Fibroblast of skin of right biceps (primary cell): Measurements from ENCODE around the gene STK25.

Experiments
- DNase-seq: peaks from one replicate; pipeline ENCODE4 v3.0.0-alpha.2; 2013

The STK25 gene

DNA sequence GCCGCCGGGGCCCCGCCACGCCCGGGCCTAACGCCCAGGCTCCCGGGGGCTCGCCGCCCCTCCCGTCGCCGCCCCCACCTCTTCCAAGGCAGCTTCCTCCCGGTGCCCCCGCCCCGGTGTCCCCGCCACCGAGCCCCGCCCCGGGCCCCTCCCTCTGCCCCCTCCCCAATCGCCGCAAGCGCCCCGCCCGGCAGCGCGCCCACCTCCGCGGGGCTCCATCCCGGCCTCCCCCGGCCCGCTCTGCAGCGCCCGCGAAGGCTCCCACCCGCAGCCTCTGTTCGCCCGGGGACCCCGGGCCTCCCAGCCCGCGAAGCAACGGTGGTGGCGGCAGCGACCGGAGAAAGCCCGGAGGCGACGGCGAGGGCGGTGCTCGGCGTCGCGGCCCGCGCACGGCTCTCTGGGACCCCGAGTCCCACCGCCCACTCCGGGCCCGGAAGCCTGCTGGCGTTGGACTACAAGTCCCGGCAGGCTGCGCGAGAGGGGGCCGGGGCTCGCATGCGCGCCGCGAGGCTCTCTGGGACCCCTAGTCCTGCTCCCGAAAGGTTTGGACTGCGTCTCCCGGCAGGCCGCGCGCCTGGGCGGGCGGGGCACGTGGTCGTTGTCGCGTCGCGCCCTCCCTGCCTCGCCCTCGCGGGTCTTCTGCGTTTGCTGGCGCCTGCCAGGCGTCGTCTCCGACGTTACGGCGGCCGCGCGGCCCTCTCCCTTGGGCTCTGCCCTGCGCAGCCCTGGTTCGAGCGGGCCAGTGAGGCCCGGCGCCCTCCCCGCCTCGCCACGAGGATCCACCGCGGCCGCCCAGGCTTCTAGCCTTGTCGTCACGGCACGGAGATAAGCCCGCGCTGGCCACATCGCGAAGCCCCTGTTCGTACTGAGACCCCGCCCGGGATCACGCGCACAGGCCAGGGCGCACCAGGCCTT, at the start of gene STK25:
Gene STK25 (minus strand): TSS at position 345 of the 915 bp plus-strand sequence. CDS start 549 bp downstream, outside the sequence.
- DNase-seq = peak; percentile 99

DNA sequence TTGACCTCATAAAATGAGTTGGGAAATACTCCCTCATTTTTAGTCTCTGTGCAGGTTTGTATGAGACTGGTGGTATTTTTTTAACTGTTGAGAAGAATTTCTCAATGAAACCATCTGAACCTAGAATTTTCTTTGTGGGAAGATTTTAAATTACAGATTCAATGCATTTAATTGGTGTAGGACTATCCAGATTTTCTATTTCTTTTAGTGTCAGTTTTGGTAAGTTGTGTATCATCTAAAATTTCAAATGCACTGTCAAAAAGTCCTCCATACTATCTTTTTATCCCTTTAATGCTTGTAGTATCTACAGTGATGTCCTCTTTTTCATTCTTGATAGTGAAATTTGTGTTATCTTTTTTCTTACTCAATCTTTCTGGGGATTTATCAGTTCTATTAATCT, 48.4 kb upstream of the STK25 start:
- no peak for DNase-seq

DNA sequence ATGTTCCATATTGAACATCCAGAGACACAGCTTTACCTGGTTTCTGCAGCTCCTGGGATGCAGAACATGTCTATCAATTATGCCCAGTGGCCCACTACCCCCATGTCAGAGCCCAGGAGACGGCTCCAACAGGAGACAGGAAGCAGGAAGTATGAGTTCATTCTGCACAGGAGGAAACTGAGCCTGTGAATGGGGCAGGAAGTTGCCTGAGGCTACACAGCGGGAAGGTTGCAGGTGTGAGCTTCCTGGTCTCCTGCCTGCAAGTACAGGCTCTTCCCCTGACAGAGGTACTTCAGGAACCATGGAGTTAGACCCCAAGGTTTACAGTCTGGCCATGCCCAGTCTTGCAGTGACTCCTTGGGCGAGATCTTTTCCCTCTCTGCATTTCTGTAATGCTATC, 47.3 kb upstream of the STK25 start:
- DNase-seq = no peak

DNA sequence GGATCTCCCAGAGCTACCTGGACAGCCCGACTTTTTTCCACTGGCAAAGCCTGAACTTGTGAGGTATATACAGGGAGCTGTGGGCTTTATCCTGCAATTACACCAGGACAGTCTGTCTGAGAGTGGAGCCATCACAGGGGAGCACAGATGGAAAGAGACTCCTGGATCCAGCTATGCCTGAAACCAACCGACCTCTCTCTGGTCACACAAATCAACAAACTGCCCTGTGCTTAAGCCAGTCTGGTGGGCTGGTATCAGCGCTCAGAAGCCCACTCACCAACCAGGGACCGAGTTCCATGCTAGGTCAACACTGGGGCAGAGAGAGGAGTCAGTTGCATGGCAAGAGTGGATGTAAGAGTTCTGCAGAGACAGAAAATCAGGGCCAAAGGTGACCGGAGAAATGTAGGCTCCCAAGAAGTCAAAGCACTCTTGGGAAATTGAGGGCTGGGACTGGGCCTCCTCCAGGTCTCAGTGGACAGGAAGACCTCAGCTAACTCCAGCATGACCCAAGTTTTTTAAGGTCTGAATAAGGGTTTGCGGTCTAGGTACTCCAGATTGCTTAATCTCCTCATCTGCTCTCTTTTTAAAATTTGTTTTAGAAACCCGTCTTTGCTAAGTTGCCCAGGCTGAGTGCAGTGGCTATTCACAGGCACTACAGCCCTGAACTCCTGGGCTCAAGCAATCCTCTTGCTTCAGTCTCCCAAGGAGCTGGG, 46.4 kb upstream of the STK25 start:
- DNase-seq = no peak

DNA sequence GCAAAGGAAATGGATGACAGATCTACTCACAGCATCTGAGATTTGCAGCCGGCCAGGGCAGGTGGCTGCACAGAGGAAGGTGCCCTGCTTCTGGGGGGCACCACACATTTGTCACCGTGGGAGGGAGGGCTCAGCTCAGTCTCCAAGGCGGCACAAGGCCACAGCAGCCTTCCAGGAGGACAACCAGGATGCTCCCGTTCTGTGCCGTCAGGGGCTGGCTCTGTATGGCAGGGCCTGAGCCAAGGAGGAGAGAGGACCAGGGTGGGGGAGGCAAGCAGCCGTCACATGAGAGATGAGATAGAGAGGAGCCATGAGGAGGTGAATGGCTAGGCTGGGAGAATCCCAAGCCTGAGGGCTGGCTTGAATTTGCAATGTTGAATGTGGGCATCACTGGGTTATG, 45.6 kb upstream of the STK25 start:
- no peak for DNase-seq

DNA sequence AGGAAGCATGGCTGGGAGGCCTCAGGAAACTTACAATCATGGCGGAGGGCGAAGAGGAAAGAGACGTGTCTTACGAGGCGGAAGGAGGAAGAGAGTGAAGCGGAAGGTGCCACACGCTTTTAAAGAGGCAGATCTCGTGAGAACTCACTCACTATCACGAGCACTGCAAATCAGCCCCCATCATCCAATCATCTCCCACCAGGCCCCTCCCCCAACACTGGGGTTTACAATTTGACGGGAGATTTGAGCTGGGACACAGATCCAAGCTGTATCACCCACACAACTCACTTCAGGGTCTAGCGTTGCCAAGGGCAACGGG, 45.1 kb upstream of the STK25 start:
- no peak for DNase-seq

DNA sequence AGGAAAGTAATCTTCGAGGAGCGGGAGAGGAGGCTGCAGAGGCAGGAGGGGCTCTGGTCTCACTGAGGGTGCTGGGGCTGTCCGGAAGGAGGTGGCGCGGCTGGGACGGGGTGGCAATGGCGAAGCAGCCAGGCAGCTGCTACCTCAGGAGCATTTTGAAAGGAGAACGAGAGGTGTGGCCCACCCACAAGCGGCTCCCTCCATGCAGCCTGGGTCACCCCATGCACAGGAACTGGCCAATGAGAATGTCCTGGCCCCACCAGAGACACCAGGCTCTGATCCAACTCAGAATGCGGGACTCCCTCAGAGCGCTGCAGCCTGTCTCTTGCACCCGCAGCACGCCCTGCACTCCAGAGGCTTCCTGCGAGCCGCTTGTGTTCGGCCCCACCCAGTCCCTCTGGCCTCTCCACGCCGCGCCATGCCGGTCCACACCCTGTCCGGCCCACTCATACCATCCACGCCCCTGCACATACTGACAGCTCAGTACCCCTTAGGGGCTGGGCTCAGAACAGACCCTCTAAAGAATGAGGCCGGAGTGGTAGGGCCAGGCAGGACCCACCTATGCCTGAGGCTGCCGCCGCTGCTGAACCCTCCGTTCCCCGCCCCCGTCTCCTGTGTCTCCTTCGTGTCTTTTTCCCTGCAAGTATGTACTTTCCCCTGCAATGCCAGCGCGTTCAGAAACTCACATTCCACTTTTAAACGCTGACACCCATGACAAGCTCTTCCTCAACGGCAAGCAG, 43.8 kb upstream of the STK25 start:
- no peak for DNase-seq

DNA sequence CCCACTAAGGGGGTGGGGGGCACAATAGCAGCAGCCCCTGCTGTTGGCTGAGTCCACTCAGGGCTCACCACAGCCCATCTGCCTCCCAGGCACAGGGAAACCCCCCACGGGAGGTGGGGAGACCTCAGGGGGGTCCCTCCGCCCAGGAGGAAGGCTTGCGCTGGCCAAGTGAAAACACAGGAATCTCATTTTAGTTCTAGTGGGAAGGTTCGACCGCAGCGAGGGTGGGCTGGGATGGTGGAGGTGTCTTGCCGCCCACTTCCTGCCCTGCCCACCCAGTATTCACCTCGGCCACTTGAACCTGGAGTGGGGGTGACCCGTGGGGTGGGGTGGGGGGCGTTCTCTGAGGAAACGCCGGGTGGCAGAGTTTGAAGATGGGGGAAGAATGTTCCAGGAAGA, 43.2 kb upstream of the STK25 start:
- no peak for DNase-seq

DNA sequence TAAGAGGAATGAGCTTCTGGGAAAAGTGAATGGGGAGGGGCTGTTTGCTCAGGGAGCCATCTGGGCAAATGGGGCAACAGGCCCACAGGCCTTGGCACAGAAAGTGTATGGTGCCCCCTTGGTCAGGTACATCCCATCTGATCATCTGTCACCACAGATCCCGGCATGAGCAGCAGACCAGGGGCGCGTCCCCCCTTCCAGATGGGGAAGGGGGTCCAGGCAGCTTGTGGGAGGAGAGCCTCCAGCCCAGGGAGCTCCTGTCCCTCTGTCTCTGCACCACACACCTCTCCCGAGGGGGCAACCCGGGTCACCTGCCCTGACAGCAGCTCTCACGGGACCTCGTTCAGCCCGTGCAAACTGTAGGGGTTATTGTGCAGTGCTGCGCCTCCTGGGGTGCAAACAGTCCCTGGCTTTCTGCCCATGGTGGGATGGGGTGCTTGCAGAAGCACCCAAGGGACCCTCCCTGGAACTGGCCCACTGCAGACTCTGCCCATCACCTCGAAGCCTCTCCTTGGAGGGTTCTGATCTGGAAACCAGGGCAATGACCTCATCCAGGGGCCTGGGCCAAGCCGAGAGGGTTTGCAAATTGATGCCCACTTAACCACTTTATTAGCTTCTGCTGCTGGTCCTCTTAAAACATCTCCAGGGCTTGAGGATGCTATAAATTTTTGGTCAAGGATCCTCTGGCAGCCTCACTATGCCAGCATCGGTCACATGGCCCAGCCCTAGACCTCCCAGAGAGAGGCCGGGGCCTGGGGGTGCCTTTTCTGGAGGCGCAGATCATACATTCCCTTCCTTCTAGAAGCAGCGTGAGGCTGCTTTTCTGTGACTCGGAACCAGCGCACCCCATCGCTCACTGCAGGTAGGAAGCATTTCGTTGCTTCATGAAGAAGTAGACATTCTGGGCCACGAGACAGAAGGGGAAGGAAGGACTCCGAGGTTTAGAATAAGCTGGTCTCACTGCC, 42.5 kb upstream of the STK25 start:
- DNase-seq = no peak

DNA sequence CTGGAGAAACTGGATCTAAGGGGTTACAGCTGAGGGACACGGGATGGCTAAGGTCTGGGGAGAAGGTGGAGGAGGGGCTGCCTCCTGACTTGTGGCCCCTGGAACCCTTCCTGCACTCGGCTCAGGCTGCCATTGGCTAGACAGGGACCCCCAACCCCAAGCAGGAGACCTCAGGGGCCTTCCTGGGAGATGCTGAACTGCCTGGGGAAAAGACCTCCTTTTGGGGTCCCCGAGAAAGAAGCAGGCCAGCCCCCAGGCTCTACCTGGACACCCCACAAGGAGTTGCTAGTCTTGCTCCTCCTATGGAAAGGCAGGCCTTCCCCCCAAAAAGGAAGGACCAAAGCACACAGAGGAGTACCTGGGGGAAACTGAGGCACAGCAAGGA, 40.1 kb upstream of the STK25 start:
- no peak for DNase-seq

DNA sequence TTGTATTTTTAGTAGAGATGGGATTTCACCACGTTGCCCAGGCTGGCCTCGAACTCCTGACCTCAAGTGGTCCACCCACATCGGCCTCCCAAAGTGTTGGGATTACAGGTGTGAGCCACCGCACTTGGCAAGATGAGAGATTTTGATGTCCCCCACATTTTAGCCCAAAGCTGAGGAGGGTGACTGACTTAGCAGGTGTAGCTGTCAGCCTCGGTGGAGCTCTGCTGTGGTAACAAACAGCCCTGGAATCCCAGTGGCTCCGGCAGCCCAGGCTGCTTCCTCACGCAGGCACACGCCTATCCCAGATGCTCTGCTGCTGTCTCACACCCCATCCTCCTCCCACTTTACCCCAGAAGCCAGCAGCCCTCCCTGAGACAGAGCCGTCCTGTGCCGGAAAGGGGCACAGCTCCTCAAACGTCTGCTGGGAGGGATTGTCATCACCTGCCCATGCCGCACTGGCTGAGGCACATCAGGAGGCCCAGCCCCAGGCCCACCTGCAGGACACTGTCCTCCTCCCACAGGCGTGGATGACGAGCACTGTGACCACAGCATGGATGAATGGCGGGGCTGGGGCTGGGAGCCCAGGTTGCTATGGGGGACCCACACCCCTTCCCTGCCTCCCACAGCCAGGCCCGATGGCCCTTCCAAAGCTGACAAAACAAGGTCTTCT, 39.5 kb upstream of the STK25 start:
- peak; percentile 19 for DNase-seq

DNA sequence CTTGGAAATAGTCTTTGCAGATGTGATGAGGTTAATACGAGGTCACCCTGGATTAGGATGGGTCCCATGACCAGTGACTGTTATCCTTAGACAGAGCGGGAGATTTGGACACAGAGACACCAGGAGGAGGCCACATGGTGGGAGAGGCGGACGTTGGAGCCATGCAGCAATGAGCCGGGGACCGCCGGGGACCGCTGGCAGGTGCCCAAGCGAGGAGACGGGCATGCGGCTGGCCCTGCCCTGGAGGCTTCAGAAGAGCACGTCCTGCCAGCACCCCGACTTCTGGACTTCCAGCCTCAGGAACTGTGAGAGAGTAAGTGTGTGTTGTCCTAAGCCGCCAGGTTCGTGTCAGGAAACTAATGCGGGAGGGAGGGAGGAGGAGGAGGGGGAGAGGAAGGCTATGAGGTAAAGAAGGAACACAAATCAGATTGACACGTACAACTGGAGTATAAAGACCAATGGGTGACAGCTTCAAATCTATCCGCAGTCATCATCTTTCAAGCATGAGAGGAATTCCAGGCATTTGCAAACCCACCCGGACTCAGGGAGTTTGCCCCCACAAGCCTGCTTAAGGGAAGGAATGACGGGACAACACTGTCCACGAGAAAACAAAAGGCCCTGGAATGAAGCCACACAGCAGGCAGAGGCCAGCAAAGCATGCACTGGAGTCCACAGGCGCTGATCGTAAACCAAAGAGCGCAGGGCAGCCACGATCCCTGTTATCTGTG, 38.6 kb upstream of the STK25 start:
- peak; percentile 98 for DNase-seq

DNA sequence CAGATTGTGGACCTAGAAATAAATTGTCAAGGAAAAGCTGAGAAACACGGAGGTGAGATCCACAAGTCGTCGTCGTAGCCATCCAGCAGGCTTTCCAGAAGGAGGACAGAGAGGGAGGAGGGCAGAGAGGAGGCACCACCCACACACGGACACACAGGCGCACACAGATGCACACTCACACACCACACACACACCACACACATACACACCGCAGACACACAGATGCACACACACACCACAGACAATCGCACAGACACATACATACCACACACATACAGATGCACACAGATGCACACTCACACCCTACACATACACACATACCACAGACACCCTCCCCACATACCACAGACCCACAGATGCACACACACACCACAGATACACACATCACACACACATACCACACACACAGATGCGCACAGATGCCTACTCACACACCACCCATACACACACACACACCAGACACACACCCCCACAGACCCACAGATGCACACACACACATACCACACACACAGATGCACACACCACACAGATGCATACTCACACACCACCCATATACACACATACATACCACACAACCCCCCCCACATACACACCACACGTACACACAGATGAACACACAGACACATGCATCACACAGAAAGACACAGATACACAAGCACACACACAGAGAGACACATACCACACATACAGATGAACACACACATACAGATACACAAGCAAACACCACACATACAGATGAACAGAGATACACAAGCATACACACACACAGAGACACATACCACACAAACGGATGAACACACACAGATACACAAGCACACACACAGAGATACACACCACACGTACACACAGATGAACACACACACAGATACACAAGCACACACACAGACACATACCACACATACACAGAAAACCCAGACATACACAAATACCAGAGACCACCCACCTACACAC, 37.4 kb upstream of the STK25 start:
- peak; percentile 42 for DNase-seq

DNA sequence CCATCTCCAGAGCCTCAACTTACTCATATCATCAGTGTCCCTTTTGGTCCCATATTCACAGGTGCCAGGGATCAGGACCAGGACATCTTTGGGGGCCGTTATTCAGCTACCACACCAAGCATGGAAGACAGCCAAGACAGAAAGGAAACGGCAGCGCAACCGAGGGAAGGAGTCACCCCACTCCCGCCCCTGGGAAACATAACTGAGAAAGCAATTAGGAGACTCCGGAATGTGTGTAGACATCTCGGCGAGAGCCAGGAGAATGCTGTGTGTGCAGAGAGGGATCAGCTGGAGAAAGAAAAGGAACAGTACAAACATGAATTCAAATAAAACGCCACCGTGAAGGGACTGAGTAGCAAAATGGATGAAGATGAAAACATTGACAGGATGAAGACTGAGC, 36.7 kb upstream of the STK25 start:
- peak; percentile 92 for DNase-seq

DNA sequence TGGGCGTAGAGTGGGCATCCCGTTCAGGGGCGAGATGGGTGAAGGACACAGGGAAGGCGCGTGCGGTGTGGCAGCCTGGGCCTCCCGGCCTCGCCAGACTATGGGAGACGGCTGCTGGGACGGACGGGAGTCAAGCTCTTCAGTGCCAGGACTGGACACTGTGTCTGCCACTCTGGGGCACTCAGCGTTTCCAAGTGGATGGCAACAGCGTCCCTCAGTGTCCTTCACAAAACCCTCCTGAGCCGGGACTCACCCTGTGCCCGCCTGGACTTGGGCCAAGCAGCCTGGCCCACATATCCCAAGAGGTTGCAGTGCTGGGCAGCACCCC, 33.9 kb upstream of the STK25 start:
- DNase-seq = no peak

DNA sequence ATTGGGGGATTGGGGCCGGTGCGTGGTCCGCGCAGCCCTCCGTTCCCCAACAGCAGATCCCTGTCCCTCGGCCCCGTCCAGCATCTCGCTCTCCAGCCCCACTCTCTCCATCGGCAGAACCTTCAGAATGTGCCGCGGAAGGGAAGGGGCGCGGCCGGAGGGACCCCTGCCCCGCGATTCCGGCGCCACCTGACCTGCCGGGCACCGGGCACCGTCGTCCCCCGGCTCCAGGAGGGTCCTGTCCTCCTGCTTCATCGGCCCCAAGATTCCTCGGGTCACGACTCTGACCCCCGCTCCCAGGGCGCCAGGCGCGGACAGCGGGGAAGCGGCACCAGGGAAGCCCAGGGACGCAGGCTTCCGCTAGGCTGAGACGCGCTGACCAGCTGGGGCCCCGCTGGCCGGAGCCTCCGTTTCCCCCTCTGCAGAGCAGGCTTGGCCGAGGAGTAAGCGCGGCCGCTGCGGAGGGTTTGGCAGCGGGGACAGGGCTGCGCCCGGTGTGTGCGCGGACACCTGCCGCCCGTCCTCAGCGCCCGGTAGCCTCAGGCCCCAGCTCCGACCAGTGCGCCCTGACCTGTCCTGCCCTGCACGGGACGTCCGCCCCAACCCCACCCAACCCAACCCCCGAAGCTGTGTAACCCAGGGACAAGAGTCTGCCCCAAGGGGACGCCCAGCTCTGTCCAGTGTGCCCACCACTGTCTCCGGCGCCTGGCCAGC, 33.3 kb upstream of the STK25 start:
- DNase-seq = no peak

DNA sequence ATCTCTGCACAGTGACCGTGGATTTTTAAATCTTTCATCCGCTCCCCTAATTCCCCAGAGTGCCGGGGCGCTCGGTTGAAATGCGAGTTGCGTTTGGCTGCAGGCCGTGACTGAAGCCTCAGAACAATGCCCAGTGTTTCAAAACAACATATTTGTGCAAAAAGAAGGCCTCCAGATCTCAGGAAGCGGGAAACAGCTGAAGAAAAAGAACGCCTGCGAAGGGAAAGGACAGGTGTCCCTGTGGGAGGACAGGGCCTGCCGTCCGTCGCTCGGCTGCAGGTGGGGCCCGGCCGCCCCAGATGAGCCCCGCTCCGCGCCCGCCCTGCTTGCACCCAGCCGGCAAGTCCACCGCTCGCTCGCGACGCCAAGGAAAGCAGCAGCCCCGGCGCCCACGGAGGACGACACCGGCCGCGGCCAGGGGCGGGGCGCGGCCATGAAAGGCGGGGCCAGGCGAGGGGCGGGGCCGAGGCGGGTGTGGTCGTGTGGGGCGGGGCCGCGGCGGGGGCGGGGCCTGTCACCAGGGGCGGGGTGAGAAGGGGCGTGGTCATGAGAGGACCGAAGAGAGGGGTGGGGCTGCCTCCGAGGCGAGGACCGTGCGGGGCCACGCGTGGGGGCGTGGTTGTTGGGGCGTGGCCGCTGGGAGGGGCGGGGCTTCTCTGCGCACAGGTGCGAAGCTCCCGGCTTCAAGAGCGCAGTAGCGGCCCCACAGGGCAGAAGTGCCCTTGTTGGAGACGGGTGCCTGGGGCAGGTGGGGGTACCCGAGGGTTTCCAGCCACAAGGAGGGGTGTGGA, 32.6 kb upstream of the STK25 start:
- DNase-seq = peak; percentile 47

DNA sequence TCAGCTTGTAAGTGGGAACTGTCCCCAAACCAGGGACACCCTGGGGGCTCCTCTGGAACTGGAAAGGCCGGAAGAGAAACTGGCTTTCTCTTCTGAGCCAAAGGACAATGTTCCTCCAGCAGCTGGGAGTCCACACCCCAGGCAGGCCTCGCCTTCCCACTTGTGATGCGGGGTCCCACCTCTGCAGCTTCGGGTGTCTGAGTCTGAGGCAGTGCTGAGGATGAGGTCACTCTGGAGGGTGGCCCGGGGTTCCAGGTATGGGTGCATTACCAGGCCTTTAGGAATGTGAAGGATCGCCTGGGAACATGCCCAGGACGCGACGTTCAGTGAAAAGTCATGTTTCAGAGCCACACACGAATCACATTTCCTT, 32.0 kb upstream of the STK25 start:
- peak; percentile 53 for DNase-seq
